AG10803 (cell line): ENCODE data around the gene SVEP1.

ENCODE experiments used
- DNase-seq: peaks from one replicate; pipeline ENCODE4 v3.0.0; 2010; ENCODE audit warnings: low read depth
- H3K4me3 ChIP-seq: 2 replicates; pipeline ENCODE4 v1.5.1; 2011; ENCODE audit warnings: mild to moderate bottlenecking, low read length, control low read depth
- TF ChIP-seq, protein P1 (sequence below): conservative IDR thresholded peaks from 2 replicates; pipeline ENCODE4 v1.5.1; 2011; ENCODE audit warnings: mild to moderate bottlenecking, low read length, control low read depth, inconsistent platforms

SVEP1 gene

DNA sequence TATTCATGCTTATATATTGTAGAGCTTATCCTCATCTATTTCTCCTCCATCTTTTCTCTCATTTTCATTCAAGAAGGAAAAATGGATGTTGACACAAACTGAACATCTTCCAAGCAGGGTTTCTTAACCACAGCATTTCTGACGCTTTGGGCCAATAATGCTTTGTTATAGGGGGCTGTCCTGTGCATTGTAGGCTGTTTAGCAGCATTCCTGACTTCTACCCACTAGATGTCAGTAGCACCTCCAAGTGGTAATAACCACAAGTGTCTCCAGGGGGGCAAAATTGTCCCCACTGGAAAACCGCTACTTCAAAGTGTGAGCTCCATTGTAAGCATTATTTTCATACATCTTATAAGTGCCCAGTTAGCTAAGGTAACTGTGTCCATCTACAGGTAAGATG lies 239.2 kb downstream of the SVEP1 start:
- TF ChIP-seq, protein P1, sequence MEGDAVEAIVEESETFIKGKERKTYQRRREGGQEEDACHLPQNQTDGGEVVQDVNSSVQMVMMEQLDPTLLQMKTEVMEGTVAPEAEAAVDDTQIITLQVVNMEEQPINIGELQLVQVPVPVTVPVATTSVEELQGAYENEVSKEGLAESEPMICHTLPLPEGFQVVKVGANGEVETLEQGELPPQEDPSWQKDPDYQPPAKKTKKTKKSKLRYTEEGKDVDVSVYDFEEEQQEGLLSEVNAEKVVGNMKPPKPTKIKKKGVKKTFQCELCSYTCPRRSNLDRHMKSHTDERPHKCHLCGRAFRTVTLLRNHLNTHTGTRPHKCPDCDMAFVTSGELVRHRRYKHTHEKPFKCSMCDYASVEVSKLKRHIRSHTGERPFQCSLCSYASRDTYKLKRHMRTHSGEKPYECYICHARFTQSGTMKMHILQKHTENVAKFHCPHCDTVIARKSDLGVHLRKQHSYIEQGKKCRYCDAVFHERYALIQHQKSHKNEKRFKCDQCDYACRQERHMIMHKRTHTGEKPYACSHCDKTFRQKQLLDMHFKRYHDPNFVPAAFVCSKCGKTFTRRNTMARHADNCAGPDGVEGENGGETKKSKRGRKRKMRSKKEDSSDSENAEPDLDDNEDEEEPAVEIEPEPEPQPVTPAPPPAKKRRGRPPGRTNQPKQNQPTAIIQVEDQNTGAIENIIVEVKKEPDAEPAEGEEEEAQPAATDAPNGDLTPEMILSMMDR = peak; percentile 54
- no peak overlapping the region for H3K4me3 ChIP-seq
- peak; percentile 23 for DNase-seq

DNA sequence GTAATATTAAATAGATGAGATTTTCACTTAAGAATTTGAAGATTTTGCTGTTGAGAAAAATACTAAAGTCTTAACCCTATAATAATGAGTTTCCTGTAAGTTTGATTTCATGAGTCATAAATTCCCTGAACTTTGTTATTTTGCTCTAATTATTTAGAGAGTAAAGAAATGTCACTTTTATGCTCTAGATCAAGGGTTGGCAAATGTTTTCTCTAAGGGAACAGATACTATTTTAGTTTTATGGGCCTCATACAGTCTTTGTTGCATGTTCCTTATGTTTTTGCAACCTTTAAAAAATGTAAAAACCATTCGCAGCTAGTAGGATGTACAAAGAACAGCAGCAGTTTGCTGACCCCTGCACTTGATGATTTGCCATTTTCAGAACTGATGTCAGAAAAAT lies 241.4 kb downstream of the SVEP1 start:
- TF ChIP-seq, protein P1 = no peak
- no peak overlapping the region for H3K4me3 ChIP-seq
- DNase-seq = no peak

DNA sequence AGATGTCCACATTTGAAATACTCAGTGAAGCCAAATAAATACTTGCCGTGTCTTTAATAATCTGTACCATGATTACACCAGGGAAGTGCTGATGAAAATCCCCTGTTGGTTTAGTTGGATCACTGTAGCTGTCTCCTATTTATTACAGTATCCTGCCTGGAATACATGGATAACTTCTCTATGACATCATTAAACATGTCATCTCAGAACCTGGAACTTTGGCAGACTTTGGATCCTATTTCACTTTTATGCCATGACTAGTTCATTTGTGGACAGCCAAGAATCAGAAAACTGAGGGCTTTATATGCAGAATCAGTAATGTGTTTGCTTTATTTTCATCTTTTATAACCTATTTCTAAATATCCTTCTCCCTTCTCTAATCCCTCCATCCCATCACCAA lies 241.8 kb downstream of the SVEP1 start, which contains the start of gene TXNDC8:
Gene TXNDC8 (minus strand): TSS at position 137 of the 400 bp plus-strand sequence.
- no peak within 1 kb of the TSS for H3K4me3 ChIP-seq
- TF ChIP-seq, protein P1 = no peak
- peak; percentile 46 for DNase-seq

DNA sequence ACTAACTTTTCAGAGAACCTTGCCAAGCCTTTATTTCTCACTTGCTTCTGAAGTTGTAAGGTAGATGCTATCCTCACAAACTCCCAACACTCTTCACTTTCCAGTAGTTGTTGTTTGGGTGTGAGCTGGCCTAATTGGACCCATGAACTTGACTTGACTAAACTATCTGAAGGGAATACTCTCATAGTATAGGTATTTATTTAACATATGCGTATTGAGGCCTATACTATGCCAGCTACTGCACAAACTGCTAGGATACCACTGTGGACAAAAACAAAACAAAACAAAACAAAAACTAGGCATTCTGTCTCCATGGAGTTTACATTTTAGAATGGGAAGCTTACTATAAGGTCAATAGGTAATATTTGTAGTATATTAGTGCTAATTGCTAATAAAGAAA lies 243.2 kb downstream of the SVEP1 start:
- DNase-seq = no peak
- no peak overlapping the region for H3K4me3 ChIP-seq
- TF ChIP-seq, protein P1 = no peak

DNA sequence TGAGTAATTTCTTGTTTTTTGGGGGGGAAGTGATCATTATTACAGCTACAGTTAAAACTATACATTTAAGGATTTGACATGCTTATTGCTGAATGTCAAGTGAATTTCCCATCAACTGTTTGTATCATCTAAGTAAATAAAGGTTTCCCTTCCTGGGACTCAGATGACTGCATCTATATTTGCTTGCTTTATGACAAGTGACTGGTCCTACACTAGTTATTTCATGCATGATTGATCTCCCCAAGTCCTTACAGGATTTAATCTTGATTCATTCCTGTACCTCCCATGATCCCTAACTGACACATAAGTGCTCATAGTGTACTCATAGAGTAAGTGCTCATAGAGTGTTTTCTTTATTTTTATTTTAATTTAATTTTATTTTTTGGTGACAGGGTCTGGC lies 244.7 kb downstream of the SVEP1 start:
- DNase-seq = no peak
- H3K4me3 ChIP-seq = no peak overlapping the region
- TF ChIP-seq, protein P1 = no peak

DNA sequence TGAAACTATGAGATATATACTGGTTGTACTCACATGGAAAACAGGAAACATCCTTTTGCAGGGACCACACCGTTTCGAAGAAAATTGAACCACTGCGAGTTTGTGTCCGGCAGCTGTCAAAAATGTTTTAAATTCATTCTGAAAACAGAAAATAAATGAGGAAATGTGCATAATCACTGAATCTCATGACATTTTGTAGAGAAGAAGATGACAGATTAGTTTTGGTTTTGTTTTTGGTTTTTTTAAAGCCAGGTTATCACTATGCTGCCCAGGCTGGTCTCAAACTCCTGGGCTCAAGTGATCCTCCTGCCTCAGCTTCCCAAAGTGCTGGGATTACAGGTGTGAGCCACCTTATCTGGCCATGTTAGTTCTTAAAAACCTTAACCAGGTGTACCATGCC lies 245.4 kb downstream of the SVEP1 start:
- TF ChIP-seq, protein P1 = no peak
- no peak overlapping the region for H3K4me3 ChIP-seq
- DNase-seq = no peak

DNA sequence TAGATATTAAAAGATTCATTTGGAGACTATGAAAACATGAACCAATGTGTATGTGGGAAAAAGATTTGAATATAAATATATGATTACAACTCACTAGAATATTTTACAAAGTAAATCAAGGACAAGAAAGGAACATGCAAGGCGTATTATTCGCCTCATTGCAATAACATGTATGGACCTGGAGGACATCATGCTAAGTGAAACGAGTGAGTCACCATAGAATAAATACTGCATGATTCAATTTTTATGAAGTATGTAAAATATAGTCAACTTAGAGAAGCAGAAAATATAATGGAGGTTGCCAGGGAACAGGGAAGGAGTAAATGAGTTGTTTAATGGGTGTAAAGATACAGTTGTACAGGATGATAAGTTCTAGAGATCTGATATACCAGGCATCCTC lies 246.8 kb downstream of the SVEP1 start:
- H3K4me3 ChIP-seq = no peak overlapping the region
- TF ChIP-seq, protein P1 = no peak
- DNase-seq = no peak
